Endothelial cell of umbilical vein (primary cell): ENCODE results near the gene FAM83E. TPM values are rescaled to one million over a fixed set of nuclear protein-coding genes. Genes with fewer than 3 reads are reported as not detected.

Experiments
- BruUV-seq: library from RNA; stranded (reverse); fragments of 400-500 nt; replicated peaks from 2 replicates; lab custom pipeline; 2021; lab: Mats Ljungman, UMichigan
- CTCF ChIA-PET: fragments of 300-600, 350-600 bp; sonication (Branson Sonifier 250); formaldehyde crosslinking; loops from one replicate; lab custom pipeline; 2021; ENCODE audit warnings: antibody characterized with exemption, inconsistent platforms; lab: Charles Lee
- POLR2A ChIA-PET: fragments of 300-600, 350-600 bp; sonication (Branson Sonifier 250); formaldehyde crosslinking; loops from one replicate; lab custom pipeline; 2021; ENCODE audit warnings: antibody characterized with exemption, inconsistent platforms; lab: Charles Lee
- DNase-seq: peaks from one replicate; pipeline ENCODE4 v3.0.0-alpha.2; 2011; ENCODE audit warnings: low read depth, low spot score
- FAIRE-seq: peaks from 2 replicates; lab custom pipeline; 2011; peaks lifted over from hg19 to GRCh38; lab: Jason Lieb, UNC
- H2AFZ ChIP-seq: 2 replicates; pipeline ENCODE4 v1.6.0; 2012; ENCODE audit warnings: low read depth, low read length, control low read depth, inconsistent platforms
- H3K27ac ChIP-seq: 2 replicates; pipeline ENCODE4 v1.5.1; 2011; ENCODE audit warnings: low read depth, mild to moderate bottlenecking, control low read depth, low read length, moderate library complexity; ENCODE audit not compliant: insufficient read depth
- H3K27me3 ChIP-seq, 2 experiments: 2 replicates each; pipeline versions ENCODE4 v1.6.0 to v1.6.1; 2011; ENCODE audit warnings: low read length in 2 of 2, mixed read lengths in 1 of 2; ENCODE audit not compliant: control insufficient read depth in 2 of 2, insufficient read depth in 2 of 2
- H3K36me3 ChIP-seq, 2 experiments: 2 replicates in 1 of 2; 3 replicates in 1 of 2; pipeline ENCODE4 v1.5.1; 2011; ENCODE audit warnings: low read length in 2 of 2, mild to moderate bottlenecking in 1 of 2, moderate library complexity in 1 of 2; ENCODE audit not compliant: control insufficient read depth in 2 of 2, insufficient read depth in 2 of 2; ENCODE audit errors: extremely low read depth in 1 of 2
- H3K4me1 ChIP-seq: 3 replicates; pipeline ENCODE4 v1.5.1; 2011; ENCODE audit warnings: mild to moderate bottlenecking, low read length; ENCODE audit not compliant: control insufficient read depth, insufficient read depth; ENCODE audit errors: extremely low read depth
- H3K4me2 ChIP-seq: 2 replicates; pipeline ENCODE4 v1.6.1; 2011; ENCODE audit warnings: low read length, control low read depth, mixed read lengths; ENCODE audit not compliant: insufficient read depth
- H3K4me3 ChIP-seq, 3 experiments: fragments of 200-600 bp in 1 of 3; sonication (generic), shearing (Covaris generic) in 1 of 3; replicated peaks in 1 of 3; 2 replicates each; pipeline ENCODE4 v1.5.1; 2011 to 2016; ENCODE audit warnings: control low read depth in 3 of 3, low read length in 3 of 3, mild to moderate bottlenecking in 2 of 3, inconsistent platforms in 1 of 3, low read depth in 1 of 3, moderate library complexity in 1 of 3; ENCODE audit not compliant: insufficient read depth in 1 of 3
- H3K79me2 ChIP-seq: 2 replicates; pipeline ENCODE4 v1.6.0; 2012; ENCODE audit warnings: low read length, inconsistent platforms; ENCODE audit not compliant: control insufficient read depth, insufficient read depth
- H3K9ac ChIP-seq: replicated peaks from 2 replicates; pipeline ENCODE3; 2011; ENCODE audit warnings: low read length, control low read depth; ENCODE audit not compliant: insufficient read depth; ENCODE audit errors: extremely low read depth
- H3K9me1 ChIP-seq: replicated peaks from 3 replicates; pipeline ENCODE4 v1.6.0; 2011; ENCODE audit warnings: mild to moderate bottlenecking, low read length; ENCODE audit not compliant: control insufficient read depth, insufficient read depth; ENCODE audit errors: extremely low read depth
- H3K9me3 ChIP-seq: replicated peaks from 2 replicates; pipeline ENCODE4 v1.5.1; 2012; ENCODE audit warnings: low read length, inconsistent platforms; ENCODE audit not compliant: control insufficient read depth, insufficient read depth
- H4K20me1 ChIP-seq: replicated peaks from 2 replicates; pipeline ENCODE3; 2011; ENCODE audit warnings: mild to moderate bottlenecking, low read length; ENCODE audit not compliant: control insufficient read depth, insufficient read depth; ENCODE audit errors: extremely low read depth
- CTCF ChIP-seq, 2 donors: IDR thresholded peaks; 1 replicate in 1 of 2; 2 replicates in 1 of 2; pipeline ENCODE4 v1.5.1; 2011; ENCODE audit warnings: low read length in 2 of 2, mild to moderate bottlenecking in 2 of 2, moderate library complexity in 2 of 2, control low read depth in 1 of 2, inconsistent platforms in 1 of 2, low read depth in 1 of 2; ENCODE audit not compliant: insufficient read depth in 1 of 2; ENCODE audit errors: extremely low read depth in 1 of 2
- FOS ChIP-seq: IDR thresholded peaks from 2 replicates; pipeline ENCODE4 v1.6.1; 2011; ENCODE audit warnings: mild to moderate bottlenecking, low read length, moderate library complexity, borderline replicate concordance; ENCODE audit not compliant: insufficient read depth
- GATA2 ChIP-seq: IDR thresholded peaks from 2 replicates; pipeline ENCODE4 v1.7.0; 2011; ENCODE audit warnings: low read depth, mild to moderate bottlenecking, moderate library complexity, mixed read lengths, low read length; ENCODE audit not compliant: insufficient read length, insufficient read depth
- JUN ChIP-seq: IDR thresholded peaks from 2 replicates; pipeline ENCODE4 v1.6.1; 2011; ENCODE audit warnings: borderline replicate concordance, low read depth; ENCODE audit not compliant: insufficient read length, insufficient read depth
- MAX ChIP-seq: IDR thresholded peaks from 2 replicates; pipeline ENCODE4 v1.6.1; 2011; ENCODE audit not compliant: insufficient read depth, insufficient read length
- MYC ChIP-seq: IDR thresholded peaks from one replicate; pipeline ENCODE4 v1.6.1; 2011; ENCODE audit warnings: mild to moderate bottlenecking, low read depth, low read length
- POLR2A ChIP-seq: IDR thresholded peaks from 2 replicates; pipeline ENCODE4 v1.6.1; 2012; ENCODE audit warnings: low read depth, mild to moderate bottlenecking, control low read depth, low read length
- POLR2AphosphoS5 ChIP-seq: IDR thresholded peaks from 2 replicates; pipeline ENCODE4 v1.6.1; 2012; ENCODE audit warnings: low read depth, mild to moderate bottlenecking, control low read depth, low read length, moderate library complexity; ENCODE audit not compliant: insufficient read depth
- dilution Hi-C: fragments of 300-500 bp; cut with MboI; formaldehyde crosslinking; loops from one replicate; pipeline ENCODE4 v1.15.0; 2019; ENCODE audit warnings: low sequenced_read_pairs; ENCODE audit not compliant: extremely low pct_ligation_motif_present
- intact Hi-C: fragments of 100-400 bp; cut with micrococcal nuclease; formaldehyde crosslinking; loops from one replicate; pipeline ENCODE4 v1.10.0; 2022
- polyA plus RNA-seq, 4 experiments: library from polyadenylated mRNA; depleted of rRNA in 3 of 4; stranded (reverse) in 3 of 4; unstranded in 1 of 4; fragments of >200 nt; gene quantifications; 2 replicates each; pipeline versions ENCODE4 v1.2.1 to v1.2.3, GENCODE V29; 2011 to 2012; ENCODE audit warnings: missing spikeins in 1 of 4
- total RNA-seq: library from RNA; stranded (reverse); gene quantifications from 2 replicates; pipeline ENCODE4 v1.2.3, GENCODE V29; 2021

FAM83E gene
- total and polyA plus RNA-seq, 2 donors (not counting 3 experiments of a cell fraction or from before 2014, with no cell fraction given) = 0.04 to 1.7 TPM

- TF ChIP-seq POLR2AphosphoS5 (no peak), GATA2 (no peak), MYC (no peak)
- intact Hi-C loops (loop anchor here (5.0 to 10.0 kb wide), 2 partner anchors 333 to 355 kb away; partner anchors contain the start of genes GYS1 and RUVBL2), dilution Hi-C loops (no loop called here)
- Histone ChIP-seq H3K36me3 (no peaks in the 10 kb centered on the region), H3K9ac (no peak overlapping the region), H3K9me3 (no peaks in the 10 kb centered on the region), H3K4me1 (peaks cover 19% of the 10 kb centered on the region), H3K9me1 (no peaks in the 10 kb centered on the region), H3K79me2 (no peaks in the 10 kb centered on the region), H3K4me2 (no peak overlapping the region), H3K4me3 (no peak overlapping the region), H2AFZ (no peak overlapping the region), H3K27ac (no peak overlapping the region), H3K27me3 (peaks cover 5 to 13% of the 10 kb centered on the region in 2 experiments), H4K20me1 (no peaks in the 10 kb centered on the region)
- CTCF ChIA-PET = no interaction called here
- BruUV-seq = no TSS peak
- FAIRE-seq (no peak), DNase-seq (no peak)
- POLR2A ChIA-PET = no interaction called here
These were observed 24.9 kb upstream of the FAM83E start for GRCh38 chr19:48639483-48640375.

GRCh38 chr19:48638831-48639381 is 24.0 kb upstream of the FAM83E start:
- no peaks in the 10 kb centered on the region for H3K9me3 ChIP-seq
- no peaks in the 10 kb centered on the region for H4K20me1 ChIP-seq
- FAIRE-seq = no peak
- H3K27ac ChIP-seq = no peak overlapping the region
- H3K4me3 ChIP-seq = no peak overlapping the region
- H3K9ac ChIP-seq = no peak overlapping the region
- no peaks in the 10 kb centered on the region for H3K79me2 ChIP-seq
- TF ChIP-seq MYC (no peak), POLR2A (no peak), JUN (no peak), FOS (no peak), CTCF (IDR thresholded peaks at IDR 0.05; ENCODE audit: extremely low read depth in 1 of 2, insufficient read depth in 1 of 2, low read depth in 1 of 2, low read length in 2 of 2) (no peak), MAX (no peak)
- H3K27me3 ChIP-seq = peaks cover 5 to 13% of the 10 kb centered on the region in 2 experiments
- no peak overlapping the region for H2AFZ ChIP-seq
- dilution Hi-C loops (no loop called here), intact Hi-C loops (loop anchor here (1.0 to 10.0 kb wide), 3 partner anchors 7 to 356 kb away; partner anchors contain the start of genes CA11, GYS1 and RUVBL2)
- H3K36me3 ChIP-seq = no peaks in the 10 kb centered on the region
- DNase-seq = no peak
- no peak overlapping the region for H3K4me2 ChIP-seq
- no peaks in the 10 kb centered on the region for H3K9me1 ChIP-seq
- H3K4me1 ChIP-seq = peaks cover 24% of the 10 kb centered on the region
- POLR2A ChIA-PET = interaction anchor here (0.6 kb wide), 1 partner anchor 18 kb away, joined by 9 read pairs; no protein-coding TSS in a partner anchor
- no TSS peak for BruUV-seq
- CTCF ChIA-PET = no interaction called here
